SK-N-SH (cell line): Measurements from ENCODE around the gene TBC1D30. TPM values are rescaled to one million over a fixed set of nuclear protein-coding genes. Genes with fewer than 3 reads are reported as not detected.

Source experiments
- CTCF ChIA-PET: fragments of 300-600, 350-600 bp; formaldehyde crosslinking; extraction: SDS; loops from one replicate; lab custom pipeline; 2021; lab: Yijun Ruan, JAX
- POLR2A ChIA-PET: fragments of 350-600 bp; sonication (Branson Sonifier 250); formaldehyde crosslinking; extraction: SDS; loops from one replicate; lab custom pipeline; 2020; ENCODE audit warnings: antibody characterized with exemption, inconsistent platforms; lab: Yijun Ruan, JAX
- DNase-seq: peaks from one replicate; pipeline ENCODE4 v3.0.0; 2012
- H2AFZ ChIP-seq: fragments of 200-600 bp; sonication (generic); 2 replicates; pipeline ENCODE4 v1.8.1; 2016; ENCODE audit warnings: antibody characterized with exemption, mild to moderate bottlenecking, low read depth
- H3F3A ChIP-seq: fragments of 200-600 bp; sonication (generic); replicated peaks from 2 replicates; pipeline ENCODE3; 2016; ENCODE audit warnings: antibody characterized with exemption, mild to moderate bottlenecking; ENCODE audit not compliant: insufficient read depth
- H3K27ac ChIP-seq, 2 experiments: fragments of 200-500 bp in 1 of 2; fragments of 200-600 bp in 1 of 2; sonication (Bioruptor generic) in 1 of 2; sonication (generic), shearing (Covaris generic) in 1 of 2; 2 replicates each; pipeline versions ENCODE4 v1.5.1 to v1.6.1; 2014 to 2016; ENCODE audit warnings: low read depth in 2 of 2, inconsistent platforms in 1 of 2, low read length in 1 of 2, mild to moderate bottlenecking in 1 of 2, mixed read lengths in 1 of 2
- H3K27me3 ChIP-seq: fragments of 200-600 bp; sonication (generic), shearing (Covaris generic); 2 replicates; pipeline ENCODE4 v1.6.1; 2016; ENCODE audit warnings: mixed run types; ENCODE audit not compliant: insufficient read depth
- H3K36me3 ChIP-seq, 2 experiments: fragments of 200-500 bp in 1 of 2; fragments of 200-600 bp in 1 of 2; sonication (Bioruptor generic) in 1 of 2; sonication (generic) in 1 of 2; replicated peaks in 1 of 2; 2 replicates each; pipeline versions ENCODE3 to v1.5.1; 2014 to 2016; ENCODE audit warnings: low read length in 1 of 2, mild to moderate bottlenecking in 1 of 2; ENCODE audit not compliant: insufficient read depth in 2 of 2, control insufficient read depth in 1 of 2
- H3K4me1 ChIP-seq, 2 experiments: fragments of 200-500 bp in 1 of 2; fragments of 200-600 bp in 1 of 2; sonication (Bioruptor generic) in 1 of 2; sonication (generic), shearing (Covaris generic) in 1 of 2; 2 replicates each; pipeline versions ENCODE4 v1.5.1 to v1.6.1; 2014 to 2016; ENCODE audit warnings: low read depth in 1 of 2, low read length in 1 of 2, mixed run types in 1 of 2; ENCODE audit not compliant: insufficient read depth in 2 of 2, control insufficient read depth in 1 of 2
- H3K4me2 ChIP-seq: fragments of 200-600 bp; sonication (generic), shearing (Covaris generic); 2 replicates; pipeline ENCODE4 v1.6.1; 2017; ENCODE audit warnings: mixed run types
- H3K4me3 ChIP-seq, 2 experiments: fragments of 200-500 bp in 1 of 2; fragments of 200-600 bp in 1 of 2; sonication (Bioruptor generic) in 1 of 2; sonication (generic), shearing (Covaris generic) in 1 of 2; 2 replicates each; pipeline versions ENCODE4 v1.5.1 to v1.8.1; 2014 to 2016; ENCODE audit warnings: low read depth in 2 of 2, inconsistent platforms in 1 of 2, low read length in 1 of 2, mild to moderate bottlenecking in 1 of 2, mixed read lengths in 1 of 2, moderate library complexity in 1 of 2
- H3K79me2 ChIP-seq: fragments of 200-600 bp; sonication (generic); 2 replicates; pipeline ENCODE4 v1.8.1; 2017; ENCODE audit warnings: mild to moderate bottlenecking; ENCODE audit not compliant: insufficient read depth
- H3K9ac ChIP-seq: fragments of 200-600 bp; sonication (generic); 2 replicates; pipeline ENCODE4 v1.6.1; 2017; ENCODE audit warnings: mixed run types
- H3K9me2 ChIP-seq: fragments of 200-600 bp; sonication (generic); 2 replicates; pipeline ENCODE4 v1.6.1; 2017; ENCODE audit warnings: mixed run types
- H3K9me3 ChIP-seq: fragments of 200-600 bp; sonication (generic); 2 replicates; pipeline ENCODE4 v1.6.1; 2017; ENCODE audit warnings: mixed run types, mild to moderate bottlenecking, moderate library complexity
- H4K20me1 ChIP-seq: fragments of 200-600 bp; sonication (generic); 2 replicates; pipeline ENCODE4 v1.6.1; 2017; ENCODE audit warnings: mild to moderate bottlenecking, mixed run types; ENCODE audit not compliant: insufficient read depth
- FOXJ3 ChIP-seq: sonication (generic); formaldehyde crosslinking; IDR thresholded peaks from 2 replicates; pipeline ENCODE4 v1.5.1; 2020; ENCODE audit warnings: mild to moderate bottlenecking, missing genetic modification reagents
- FOXM1 ChIP-seq: IDR thresholded peaks from 2 replicates; pipeline ENCODE4 v1.4.0; 2012; ENCODE audit warnings: low read depth, mild to moderate bottlenecking
- GATA2 ChIP-seq: sonication (generic); formaldehyde crosslinking; IDR thresholded peaks from 2 replicates; pipeline ENCODE4 v1.5.0; 2020; ENCODE audit warnings: mild to moderate bottlenecking, missing genetic modification reagents
- IRF3 ChIP-seq: fragments of 150-350 bp; IDR thresholded peaks from 2 replicates; pipeline ENCODE4 v1.6.1; 2016; ENCODE audit warnings: mild to moderate bottlenecking, low read depth, low read length
- JUND ChIP-seq: IDR thresholded peaks from 2 replicates; pipeline ENCODE4 v1.4.0; 2012
- MAX ChIP-seq: IDR thresholded peaks from 2 replicates; pipeline ENCODE4 v1.4.0; 2012; ENCODE audit warnings: low read depth
- NRF1 ChIP-seq: IDR thresholded peaks from 2 replicates; pipeline ENCODE4 v1.6.1; 2012; ENCODE audit warnings: low read depth, mild to moderate bottlenecking, low read length
- POLR2AphosphoS5 ChIP-seq: IDR thresholded peaks from 2 replicates; pipeline ENCODE4 v1.6.1; 2012; ENCODE audit warnings: low read depth, low read length
- RAD21 ChIP-seq: IDR thresholded peaks from 2 replicates; pipeline ENCODE4 v1.6.1; 2012; ENCODE audit warnings: mild to moderate bottlenecking, low read length
- REST ChIP-seq: IDR thresholded peaks from 2 replicates; pipeline ENCODE4 v1.6.1; 2012; ENCODE audit warnings: mild to moderate bottlenecking, low read depth, low read length, moderate library complexity
- RXRA ChIP-seq: IDR thresholded peaks from 2 replicates; pipeline ENCODE4 v1.4.0; 2012; ENCODE audit warnings: low read depth, mild to moderate bottlenecking, borderline replicate concordance
- TAF1 ChIP-seq: IDR thresholded peaks from 2 replicates; pipeline ENCODE4 v1.6.1; 2012; ENCODE audit warnings: low read depth, mild to moderate bottlenecking, low read length, moderate library complexity, borderline replicate concordance
- USF2 ChIP-seq: fragments of 150-350 bp; IDR thresholded peaks from 2 replicates; pipeline ENCODE4 v1.6.1; 2017; ENCODE audit warnings: antibody characterized with exemption, low read length, low read depth, borderline replicate concordance
- WGBS: methylation state at CpG from one replicate; pipeline ENCODE4 v1.1.6; 2017; ENCODE audit warnings: low lambda C conversion rate; 5-methylcytosine and 5-hydroxymethylcytosine counted together
- polyA plus RNA-seq, 3 experiments: library from polyadenylated mRNA; depleted of rRNA; stranded (reverse); fragments of >200 nt; gene quantifications; 2 replicates each; pipeline ENCODE4 v1.2.3, GENCODE V29; 2012

TBC1D30 gene
- polyA plus RNA-seq, 1 of the 3 experiments (the other 2 are of a cell fraction): 0.23 TPM

- TF ChIP-seq REST: no peak
- no peak for TF ChIP-seq RAD21
- no peak for TF ChIP-seq TAF1
- TF ChIP-seq GATA2 (CRISPR knock-in tag): no peak
These were observed 4.3 kb downstream of the TBC1D30 start (continued) for GRCh38 chr12:64828713-64829112.

GRCh38 chr12:64833928-64834327, 9.5 kb downstream of the TBC1D30 start:
- no peak overlapping the region for H3K9ac ChIP-seq
- H3K27ac ChIP-seq: no peak overlapping the region
- TF ChIP-seq FOXM1 (no peak), POLR2AphosphoS5 (no peak), MAX (no peak), JUND (no peak), NRF1 (no peak), IRF3 (no peak), FOXJ3 (CRISPR knock-in tag) (no peak), TAF1 (no peak), USF2 (no peak), RXRA (no peak), REST (no peak)
- H3K4me2 ChIP-seq: no peak overlapping the region
- no peak overlapping the region for H3K4me3 ChIP-seq
- no peaks in the 10 kb centered on the region for H3K9me3 ChIP-seq
- H3K79me2 ChIP-seq: no peaks in the 10 kb centered on the region
- H3K27me3 ChIP-seq: no peaks in the 10 kb centered on the region; the same call in 1 of the 2 replicates
- H3F3A ChIP-seq: no peaks in the 10 kb centered on the region
- no peaks in the 10 kb centered on the region for H3K36me3 ChIP-seq
- no peaks in the 10 kb centered on the region for H3K4me1 ChIP-seq
- no peaks in the 10 kb centered on the region for H3K9me2 ChIP-seq
- ChIA-PET POLR2A (no interaction called here), CTCF (interaction anchor here (2.3 kb wide), 1 partner anchor 32 kb away, joined by 7 read pairs; no protein-coding TSS in a partner anchor)
- no peak for DNase-seq
- no peaks in the 10 kb centered on the region for H4K20me1 ChIP-seq
- no peak overlapping the region for H2AFZ ChIP-seq
- WGBS: 20% methylated on average over 3 of the region's 3 CpGs
